ENCODE measurements around the gene AARS1.

GRCh38 chr16:70306880-70307279 lies 17.6 kb upstream of the AARS1 start:
- TF ChIP-seq CTCF (conservative IDR thresholded peaks at IDR 0.05; ENCODE audit: low read depth in 2 of 2) = no peak
- TF ChIP-seq REST (IDR thresholded peaks at IDR 0.05; ENCODE audit: unreplicated experiment) = no peak
- TF ChIP-seq POLR2AphosphoS5 (IDR thresholded peaks at IDR 0.05; ENCODE audit: low read depth) = no peak
- TF ChIP-seq EZH2 (IDR thresholded peaks at IDR 0.05; ENCODE audit: low read depth, unreplicated experiment) = no peak
- no peak for TF ChIP-seq ZNF114 (CRISPR knock-in tag; IDR thresholded peaks at IDR 0.05)
- TF ChIP-seq NANOG (IDR thresholded peaks at IDR 0.05; ENCODE audit: borderline replicate concordance) = no peak
- no peak for TF ChIP-seq JUNB (IDR thresholded peaks at IDR 0.05; ENCODE audit: unreplicated experiment)
- no peak for TF ChIP-seq ZNF331 (CRISPR knock-in tag; IDR thresholded peaks at IDR 0.05; ENCODE audit: low read depth)
- no peak for TF ChIP-seq CREB1 (CRISPR knock-in tag; IDR thresholded peaks at IDR 0.05; ENCODE audit: low read depth)
- TF ChIP-seq STAT1 (IDR thresholded peaks at IDR 0.05; ENCODE audit: unreplicated experiment) = no peak
- TF ChIP-seq EZH2phosphoT487 (IDR thresholded peaks at IDR 0.05; ENCODE audit: unreplicated experiment) = no peak

All from GM23338 (cell line).